ENCODE measurements around the gene NKTR. TPM values are rescaled to one million over a fixed set of nuclear protein-coding genes. Genes with fewer than 3 reads are reported as not detected.

Gene NKTR
- total and polyA plus RNA-seq, 2 of the 13 experiments (the other 11 are each of a cell fraction or from before 2014, with no cell fraction given), result 41.3 to 59.6 TPM

DNA sequence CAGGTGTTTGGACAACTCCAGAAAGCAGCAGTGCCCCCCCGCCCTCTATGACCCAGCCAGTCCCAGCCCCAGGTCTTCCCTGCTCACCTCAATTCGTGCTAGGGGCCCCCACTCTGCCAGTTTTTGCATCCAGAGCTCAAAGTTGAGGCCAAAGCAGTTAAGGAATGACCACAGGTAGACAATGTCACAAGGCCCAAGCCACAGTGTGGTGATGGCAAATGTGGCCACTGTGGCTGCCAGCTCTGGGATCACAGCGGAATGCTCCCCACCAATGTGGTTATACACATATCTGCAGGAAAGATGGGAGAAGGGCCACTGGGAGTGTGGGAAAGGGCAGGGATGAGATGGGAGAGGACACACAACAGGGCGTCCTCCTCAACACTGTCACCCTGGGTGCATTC is 93.0 kb downstream of the NKTR start (continued):
- TF ChIP-seq, protein P1, sequence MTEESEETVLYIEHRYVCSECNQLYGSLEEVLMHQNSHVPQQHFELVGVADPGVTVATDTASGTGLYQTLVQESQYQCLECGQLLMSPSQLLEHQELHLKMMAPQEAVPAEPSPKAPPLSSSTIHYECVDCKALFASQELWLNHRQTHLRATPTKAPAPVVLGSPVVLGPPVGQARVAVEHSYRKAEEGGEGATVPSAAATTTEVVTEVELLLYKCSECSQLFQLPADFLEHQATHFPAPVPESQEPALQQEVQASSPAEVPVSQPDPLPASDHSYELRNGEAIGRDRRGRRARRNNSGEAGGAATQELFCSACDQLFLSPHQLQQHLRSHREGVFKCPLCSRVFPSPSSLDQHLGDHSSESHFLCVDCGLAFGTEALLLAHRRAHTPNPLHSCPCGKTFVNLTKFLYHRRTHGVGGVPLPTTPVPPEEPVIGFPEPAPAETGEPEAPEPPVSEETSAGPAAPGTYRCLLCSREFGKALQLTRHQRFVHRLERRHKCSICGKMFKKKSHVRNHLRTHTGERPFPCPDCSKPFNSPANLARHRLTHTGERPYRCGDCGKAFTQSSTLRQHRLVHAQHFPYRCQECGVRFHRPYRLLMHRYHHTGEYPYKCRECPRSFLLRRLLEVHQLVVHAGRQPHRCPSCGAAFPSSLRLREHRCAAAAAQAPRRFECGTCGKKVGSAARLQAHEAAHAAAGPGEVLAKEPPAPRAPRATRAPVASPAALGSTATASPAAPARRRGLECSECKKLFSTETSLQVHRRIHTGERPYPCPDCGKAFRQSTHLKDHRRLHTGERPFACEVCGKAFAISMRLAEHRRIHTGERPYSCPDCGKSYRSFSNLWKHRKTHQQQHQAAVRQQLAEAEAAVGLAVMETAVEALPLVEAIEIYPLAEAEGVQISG (CRISPR knock-in tag; IDR thresholded peaks at IDR 0.05), result no peak
- TF ChIP-seq LCORL (IDR thresholded peaks at IDR 0.05) (no peak), LCORL (CRISPR knock-in tag; IDR thresholded peaks at IDR 0.05) (no peak)
- TF ChIP-seq, protein P2, sequence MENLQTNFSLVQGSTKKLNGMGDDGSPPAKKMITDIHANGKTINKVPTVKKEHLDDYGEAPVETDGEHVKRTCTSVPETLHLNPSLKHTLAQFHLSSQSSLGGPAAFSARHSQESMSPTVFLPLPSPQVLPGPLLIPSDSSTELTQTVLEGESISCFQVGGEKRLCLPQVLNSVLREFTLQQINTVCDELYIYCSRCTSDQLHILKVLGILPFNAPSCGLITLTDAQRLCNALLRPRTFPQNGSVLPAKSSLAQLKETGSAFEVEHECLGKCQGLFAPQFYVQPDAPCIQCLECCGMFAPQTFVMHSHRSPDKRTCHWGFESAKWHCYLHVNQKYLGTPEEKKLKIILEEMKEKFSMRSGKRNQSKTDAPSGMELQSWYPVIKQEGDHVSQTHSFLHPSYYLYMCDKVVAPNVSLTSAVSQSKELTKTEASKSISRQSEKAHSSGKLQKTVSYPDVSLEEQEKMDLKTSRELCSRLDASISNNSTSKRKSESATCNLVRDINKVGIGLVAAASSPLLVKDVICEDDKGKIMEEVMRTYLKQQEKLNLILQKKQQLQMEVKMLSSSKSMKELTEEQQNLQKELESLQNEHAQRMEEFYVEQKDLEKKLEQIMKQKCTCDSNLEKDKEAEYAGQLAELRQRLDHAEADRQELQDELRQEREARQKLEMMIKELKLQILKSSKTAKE (CRISPR knock-in tag; IDR thresholded peaks at IDR 0.05; ENCODE audit: borderline replicate concordance), result no peak

- CTCF ChIA-PET (ENCODE audit: low intra/inter-chr PET ratio, low total read pairs), result no interaction called here
Observed at GRCh38 chr3:42694366-42694765, 93.9 kb downstream of the NKTR start.

More at GRCh38 chr3:42694366-42694765, 93.9 kb downstream of the NKTR start:
- Histone ChIP-seq H3K9me3 (ENCODE audit: low read length) (no peaks in the 10 kb centered on the region), H3K4me1 (ENCODE audit: insufficient read depth, low read length) (no peaks in the 10 kb centered on the region), H4K20me1 (ENCODE audit: insufficient read depth, low read length) (no peaks in the 10 kb centered on the region), H3K27ac (ENCODE audit: extremely low read length, insufficient read depth, low read length) (no peak overlapping the region), H2AFZ (ENCODE audit: low read length) (no peak overlapping the region), H3K79me2 (ENCODE audit: insufficient read depth, low read length) (no peaks in the 10 kb centered on the region), H3K4me3 (replicated peaks in 1 of 3; ENCODE audit: insufficient read depth in 1 of 3, low read depth in 2 of 3, low read length in 3 of 3) (no peak overlapping the region), H3K9ac (ENCODE audit: insufficient read depth, low read depth, low read length) (no peak overlapping the region), H3K27me3 (ENCODE audit: control insufficient read depth in 1 of 2, insufficient read depth in 2 of 2, low read length in 2 of 2) (peaks cover 6 to 44% of the 10 kb centered on the region in 2 experiments; a peak in 4 of 5 replicates), H3K36me3 (replicated peaks in 1 of 2; ENCODE audit: control insufficient read depth in 1 of 2, insufficient read depth in 2 of 2, low read length in 2 of 2) (no peaks in the 10 kb centered on the region), H3K4me2 (ENCODE audit: low read depth, low read length) (no peak overlapping the region)
- POLR2A ChIA-PET, result no interaction called here
- BruUV-seq (replicated peaks), result no TSS peak
- in situ Hi-C loops (cut with HindIII; ENCODE audit: extremely low pct_ligation_motif_present, low pct_unique_long_range_greater_than_20kb) (no loop called here), intact Hi-C loops (cut with micrococcal nuclease; ENCODE audit: unreplicated experiment) (no loop called here)
- ATAC-seq (no peak), DNase-seq (ENCODE audit: low spot score) (no peak), FAIRE-seq (no peak)
- TF ChIP-seq ZNF883 (CRISPR knock-in tag; IDR thresholded peaks at IDR 0.05; ENCODE audit: not compliant biosample characterization), result no peak
- TF ChIP-seq NKX3-1 (CRISPR knock-in tag; IDR thresholded peaks at IDR 0.05), result no peak
- TF ChIP-seq ZNF563 (CRISPR knock-in tag; IDR thresholded peaks at IDR 0.05), result no peak
- no peak for TF ChIP-seq ZNF790 (CRISPR knock-in tag; IDR thresholded peaks at IDR 0.05; ENCODE audit: borderline replicate concordance)
- TF ChIP-seq ZNF7 (CRISPR knock-in tag; IDR thresholded peaks at IDR 0.05), result no peak
- TF ChIP-seq DNMT3B (CRISPR knock-in tag; conservative IDR thresholded peaks at IDR 0.05), result no peak
- no peak for TF ChIP-seq ZNF841 (CRISPR knock-in tag; IDR thresholded peaks at IDR 0.05; ENCODE audit: borderline replicate concordance)
- no peak for TF ChIP-seq ZNF766 (CRISPR knock-in tag; IDR thresholded peaks at IDR 0.05; ENCODE audit: borderline replicate concordance)
- TF ChIP-seq ETV5 (CRISPR knock-in tag; IDR thresholded peaks at IDR 0.05; ENCODE audit: borderline replicate concordance), result no peak
- TF ChIP-seq CEBPG (CRISPR knock-in tag; IDR thresholded peaks at IDR 0.05), result no peak
- TF ChIP-seq, protein P3, sequence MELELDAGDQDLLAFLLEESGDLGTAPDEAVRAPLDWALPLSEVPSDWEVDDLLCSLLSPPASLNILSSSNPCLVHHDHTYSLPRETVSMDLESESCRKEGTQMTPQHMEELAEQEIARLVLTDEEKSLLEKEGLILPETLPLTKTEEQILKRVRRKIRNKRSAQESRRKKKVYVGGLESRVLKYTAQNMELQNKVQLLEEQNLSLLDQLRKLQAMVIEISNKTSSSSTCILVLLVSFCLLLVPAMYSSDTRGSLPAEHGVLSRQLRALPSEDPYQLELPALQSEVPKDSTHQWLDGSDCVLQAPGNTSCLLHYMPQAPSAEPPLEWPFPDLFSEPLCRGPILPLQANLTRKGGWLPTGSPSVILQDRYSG (CRISPR knock-in tag; IDR thresholded peaks at IDR 0.05), result no peak
- no peak for TF ChIP-seq FOXA1 (IDR thresholded peaks at IDR 0.05)
- no peak for TF ChIP-seq FOXA1 (CRISPR knock-in tag; IDR thresholded peaks at IDR 0.05)
